Effector CD4-positive, alpha-beta T cell (primary cell): Measurements from ENCODE around the gene DIS3L2.
"Not testable (repeated sequence)": the region's sequence is repeated elsewhere in the genome, so short reads cannot be mapped to it uniquely, and the experiment has no call there.

Source experiments
- DNase-seq: peaks from one replicate; pipeline ENCODE4 v3.0.0-alpha.2; 2020

The DIS3L2 gene

GRCh38 chr2:232377319-232377718 is 415.8 kb downstream of the DIS3L2 start:
- DNase-seq, result no peak

- no peak for DNase-seq
These were observed 416.6 kb downstream of the DIS3L2 start for GRCh38 chr2:232377841-232378734.

- DNase-seq, result not testable (repeated sequence)
These were observed 417.2 kb downstream of the DIS3L2 start, which contains the start of gene ALPP for GRCh38 chr2:232378735-232379151. TSS of gene ALPP (plus strand) at chr2:232378751. CDS start at chr2:232378803, 52 bp downstream.

- DNase-seq, result not testable (repeated sequence)
These were observed 418.4 kb downstream of the DIS3L2 start for GRCh38 chr2:232379610-232380590.

GRCh38 chr2:232381204-232382031 is 419.9 kb downstream of the DIS3L2 start:
- not testable (repeated sequence) for DNase-seq

GRCh38 chr2:232382331-232383225 is 421.1 kb downstream of the DIS3L2 start:
- DNase-seq, result no peak

- no peak for DNase-seq
These were observed 423.0 kb downstream of the DIS3L2 start for GRCh38 chr2:232384466-232384865.

- DNase-seq, result not testable (repeated sequence)
These were observed 423.5 kb downstream of the DIS3L2 start for GRCh38 chr2:232385058-232385457.

GRCh38 chr2:232385660-232386489 is 424.4 kb downstream of the DIS3L2 start:
- no peak for DNase-seq

- DNase-seq, result no peak
These were observed 424.9 kb downstream of the DIS3L2 start for GRCh38 chr2:232386490-232386739.
